22Rv1 (cell line): ENCODE results near the gene GCKR.

Experiments
- CTCF ChIP-seq: fragments of 450-650 bp; IDR thresholded peaks from 2 replicates; pipeline ENCODE4 v1.5.1; 2017; ENCODE audit warnings: mild to moderate bottlenecking
- ZFX ChIP-seq: fragments of 450-650 bp; IDR thresholded peaks from 2 replicates; pipeline ENCODE4 v1.6.1; 2017; ENCODE audit warnings: antibody characterized with exemption, borderline replicate concordance

GRCh38 chr2:27527182-27527581, 30.5 kb downstream of the GCKR start:
- TF ChIP-seq CTCF (no peak), ZFX (no peak)
